Muscle of back (tissue), 13 donors: ENCODE data around the gene ARAF. TPM values are rescaled to one million over a fixed set of nuclear protein-coding genes. Genes with fewer than 3 reads are reported as not detected.
A peak's percentile ranks its signal among the peaks of the same experiment; 100 is the strongest.
"Not testable (repeated sequence)": the region's sequence is repeated elsewhere in the genome, so short reads cannot be mapped to it uniquely, and the experiment has no call there.

Source experiments
- DNase-seq, 3 donors: peaks; one replicate each; pipeline versions ENCODE4 v3.0.0 to v3.0.0-alpha.2; 2013
- long read RNA-seq, 9 donors: transcript quantifications; one replicate each; lab custom pipeline, GENCODE V29; 2026
- polyA plus RNA-seq, 10 donors: library from polyadenylated mRNA; unstranded; fragments of 120-200 nt; gene quantifications; one replicate each; pipeline ENCODE4 v1.2.1, GENCODE V29; 2013; ENCODE audit not compliant: insufficient read length in 10 of 10

The ARAF gene
- 10 to 100 TPM; 34.5 to 51.3 (median 43.1) TPM for polyA plus RNA-seq
- long read RNA-seq, donor 1, transcript ARAF-202 (6 exons, 1,271 nt): major isoform, 5 of 13 reads
- long read RNA-seq, donor 1, partial matches to known transcripts: 6 of 13 reads
- long read RNA-seq, donor 1, other reads (novel, unspliced or antisense): 0 of 13 reads
- long read RNA-seq, donor 2, partial matches to known transcripts: 67 of 118 reads
- long read RNA-seq, donor 2, other reads (novel, unspliced or antisense): 49 of 118 reads
- long read RNA-seq, donor 3: 0 reads
- long read RNA-seq, donor 4, partial matches to known transcripts: 9 of 15 reads
- long read RNA-seq, donor 4, other reads (novel, unspliced or antisense): 5 of 15 reads
- long read RNA-seq, donor 5, partial matches to known transcripts: 14 of 16 reads
- long read RNA-seq, donor 5, other reads (novel, unspliced or antisense): 0 of 16 reads
- long read RNA-seq, donor 6, partial matches to known transcripts: 0 of 4 reads
- long read RNA-seq, donor 6, other reads (novel, unspliced or antisense): 0 of 4 reads
- long read RNA-seq, donor 7, partial matches to known transcripts: 0 of 6 reads
- long read RNA-seq, donor 7, other reads (novel, unspliced or antisense): 0 of 6 reads
- long read RNA-seq, donor 8, partial matches to known transcripts: 8 of 11 reads
- long read RNA-seq, donor 8, other reads (novel, unspliced or antisense): 0 of 11 reads
- long read RNA-seq, donor 9, partial matches to known transcripts: 0 of 1 reads
- long read RNA-seq, donor 9, other reads (novel, unspliced or antisense): 0 of 1 reads

DNA sequence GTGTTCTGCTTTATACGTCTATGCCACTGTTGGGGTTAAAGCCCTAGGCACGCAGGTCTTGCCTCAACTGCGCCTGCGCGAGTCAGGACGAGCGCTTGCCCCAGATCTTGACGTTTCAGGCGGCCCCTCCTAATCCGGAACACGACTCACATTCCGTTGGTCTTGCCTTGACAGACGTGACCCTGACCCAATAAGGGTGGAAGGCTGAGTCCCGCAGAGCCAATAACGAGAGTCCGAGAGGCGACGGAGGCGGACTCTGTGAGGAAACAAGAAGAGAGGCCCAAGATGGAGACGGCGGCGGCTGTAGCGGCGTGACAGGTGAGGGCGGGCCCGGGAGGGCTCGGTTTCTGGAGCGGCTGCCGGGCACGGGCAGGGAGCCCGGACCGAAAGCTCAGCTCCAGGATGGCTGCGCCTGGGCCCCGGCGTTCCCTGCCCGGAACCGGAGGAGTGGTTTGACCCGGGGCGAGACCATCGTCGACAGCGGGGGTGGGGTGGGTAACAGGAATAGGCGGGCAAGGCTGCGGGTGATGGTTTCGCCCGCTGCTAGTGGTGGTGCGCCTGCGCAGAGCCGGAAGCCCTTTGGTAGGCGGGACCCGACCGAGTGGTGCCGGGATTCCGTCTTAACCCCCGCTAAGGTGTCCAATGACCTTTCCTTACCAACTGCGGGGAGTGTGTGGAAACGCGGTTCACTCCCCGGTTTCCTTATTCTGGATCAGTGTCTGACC, at the start of gene ARAF:
ARAF (plus strand) TSS at position 272 of the 725 bp plus-strand sequence. CDS start 1,763 bp downstream, outside the sequence.
- DNase-seq: peak; percentile 97 to 99 (median 98)

DNA sequence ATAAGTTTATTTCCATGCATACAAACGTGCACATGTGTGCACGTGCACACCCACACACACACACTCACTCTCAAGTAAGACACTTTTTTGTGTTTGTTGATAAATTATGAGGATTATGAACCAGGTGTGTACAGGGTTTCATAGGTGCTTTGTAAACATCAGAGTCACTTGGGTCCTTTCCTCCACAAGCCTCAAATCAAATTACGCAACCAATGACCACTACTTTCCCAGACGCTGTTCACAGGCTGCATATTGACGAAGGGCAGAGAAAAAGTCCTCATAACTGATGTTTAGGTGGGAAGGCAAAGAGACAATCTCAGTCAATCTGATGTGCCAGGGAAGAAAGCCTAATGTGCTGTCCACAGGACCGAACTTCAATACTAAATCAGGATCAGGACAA, 48.6 kb upstream of the ARAF start:
- not testable (repeated sequence) for DNase-seq

DNA sequence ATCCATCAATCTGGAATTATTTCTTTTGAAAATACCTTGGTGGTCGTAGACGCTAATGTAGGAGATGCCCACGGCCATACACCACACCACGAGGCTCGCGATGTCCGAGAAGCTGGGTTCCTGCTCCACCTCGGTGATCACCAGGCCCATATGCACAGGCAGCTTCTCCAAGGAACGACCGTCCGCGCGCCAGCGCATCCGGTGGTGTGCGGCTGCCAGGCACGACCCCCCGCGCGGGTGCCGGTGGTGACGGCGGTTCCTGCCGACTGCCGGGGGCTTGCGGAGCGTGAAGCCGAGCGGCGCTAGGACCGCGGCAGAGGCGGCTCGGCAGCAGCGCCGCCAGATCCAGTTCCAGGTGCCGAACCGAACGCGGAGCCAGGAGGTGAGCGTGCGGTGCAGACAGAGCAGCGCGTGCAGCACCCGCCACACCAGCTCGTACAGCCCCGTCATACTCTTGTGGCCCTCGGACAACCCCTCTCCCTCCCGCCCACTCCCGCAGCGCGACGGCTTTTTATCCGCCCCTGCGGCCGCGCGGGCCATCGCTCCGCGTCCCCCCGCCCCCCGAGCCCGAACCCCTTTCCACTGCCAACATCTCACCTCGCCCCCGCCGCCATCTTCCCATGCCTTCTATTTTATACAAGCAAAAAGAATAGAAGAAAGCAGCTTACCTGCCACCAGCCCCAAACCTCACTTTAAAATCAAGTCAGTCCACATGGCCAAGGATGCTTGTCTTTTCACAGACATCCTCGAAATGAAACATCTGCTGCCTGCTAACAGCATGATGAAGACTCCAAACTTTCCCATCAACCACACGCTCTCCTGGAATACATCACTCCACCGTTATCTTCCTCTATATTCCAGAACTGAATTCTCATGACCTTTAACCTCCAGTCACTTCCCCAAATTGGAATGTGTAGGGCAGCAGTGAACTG, 47.7 kb upstream of the ARAF start:
- DNase-seq: peak in 1 of 3 donors; percentile 17

DNA sequence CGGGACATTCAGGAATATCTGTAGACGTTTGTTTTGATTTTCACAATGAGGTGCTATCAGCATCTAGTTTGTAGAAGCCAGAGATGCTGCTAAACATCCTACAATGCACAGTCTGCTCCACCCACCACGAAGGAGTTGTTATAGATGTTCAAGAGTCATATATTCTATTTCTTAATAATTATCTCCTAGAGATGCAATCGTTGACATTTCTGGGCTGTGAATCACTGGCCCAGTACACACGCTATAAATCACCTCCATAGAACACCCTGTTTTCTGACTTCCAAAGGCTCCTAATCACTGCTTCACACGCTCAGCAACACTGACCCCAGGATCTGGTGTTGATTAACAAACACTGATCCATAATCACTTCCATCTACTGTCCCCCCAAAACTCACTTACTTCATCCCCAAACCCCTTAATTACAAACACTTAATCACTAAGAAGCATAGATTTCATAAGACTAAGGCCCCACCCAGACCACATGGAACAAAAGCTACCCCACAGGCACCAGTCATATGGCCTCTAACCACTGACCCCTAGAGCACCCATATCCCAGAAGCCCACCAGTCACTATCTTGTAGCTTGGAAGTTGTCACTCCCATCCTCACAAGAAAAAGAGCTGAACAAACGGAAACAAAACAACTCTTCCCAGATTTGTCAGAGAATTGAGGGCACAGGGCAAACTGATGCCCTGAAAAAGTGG, 46.3 kb upstream of the ARAF start:
- DNase-seq: no peak

DNA sequence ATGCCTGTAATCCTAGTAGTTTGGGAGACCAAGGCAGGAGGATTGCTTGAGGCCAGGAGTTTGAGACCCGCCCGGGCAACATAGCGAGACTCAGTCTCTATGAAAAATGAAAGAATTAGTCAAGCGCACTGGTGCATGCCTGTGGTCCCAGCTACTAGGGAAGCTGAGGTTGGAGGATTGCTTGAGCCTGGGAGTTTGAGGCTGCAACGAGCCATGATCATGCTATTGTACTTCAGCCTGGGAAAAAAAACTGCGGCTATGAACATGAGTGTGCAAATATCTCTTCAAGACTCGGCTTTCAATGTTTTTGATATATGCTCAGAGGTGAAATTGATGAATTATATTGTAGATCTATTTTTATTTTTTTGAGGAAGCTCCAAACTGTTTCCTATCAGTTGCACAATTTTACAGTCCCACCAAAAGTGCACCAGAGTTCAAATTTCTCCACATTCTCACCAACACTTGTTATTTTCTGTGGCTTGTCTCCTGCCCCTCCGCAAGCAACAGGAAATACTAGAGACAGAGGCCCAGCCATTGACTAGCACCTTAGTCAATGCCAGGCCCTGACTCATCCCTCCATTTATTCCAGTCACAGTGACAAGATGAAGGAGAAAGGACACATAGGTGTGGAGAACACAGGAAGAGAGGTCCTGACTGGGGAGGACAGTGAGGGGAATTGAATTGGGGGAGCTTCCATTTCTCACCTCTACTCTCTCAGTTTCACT, 44.9 kb upstream of the ARAF start:
- no peak for DNase-seq

DNA sequence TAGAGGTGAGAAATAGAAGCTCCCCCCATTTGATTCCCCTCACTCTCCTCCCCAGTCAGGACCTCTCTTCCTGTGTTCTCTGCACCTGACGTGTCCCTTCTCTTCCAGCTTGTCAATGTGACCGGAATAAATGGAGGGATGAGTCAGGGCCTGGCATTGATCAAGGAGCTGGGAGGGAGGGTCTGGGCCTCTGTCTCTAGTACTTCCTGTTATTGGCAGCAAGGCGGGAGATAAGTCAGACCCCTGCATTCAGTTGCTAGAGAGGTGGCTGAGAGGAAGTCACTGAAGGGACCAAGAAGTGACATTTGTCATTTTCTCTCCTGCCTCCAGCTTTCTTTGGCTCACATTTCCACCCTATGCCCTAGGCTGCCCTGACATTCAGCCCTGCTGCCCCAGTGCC, 42.9 kb upstream of the ARAF start:
- no peak for DNase-seq

DNA sequence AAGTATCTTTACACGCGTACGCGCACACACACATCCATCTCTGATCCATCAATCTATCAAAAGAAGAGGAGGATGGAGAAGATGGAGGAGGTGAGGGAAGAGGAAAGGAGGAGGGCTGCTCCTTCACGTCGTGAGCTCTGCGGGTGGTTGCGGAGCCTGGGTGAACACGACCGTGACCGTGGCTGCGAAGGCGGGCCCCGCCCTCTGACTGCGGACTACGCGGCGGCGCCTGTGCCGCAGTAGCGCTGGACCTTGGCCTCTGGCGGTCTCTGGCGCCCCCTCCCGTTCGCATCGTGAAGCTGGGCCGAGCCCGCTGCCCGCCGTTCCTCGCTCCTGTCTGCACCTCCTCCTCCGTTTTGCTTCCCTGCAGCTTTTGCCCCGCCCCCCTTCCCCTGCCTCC, 37.7 kb upstream of the ARAF start:
- peak; percentile 66 to 90 (median 83) for DNase-seq

DNA sequence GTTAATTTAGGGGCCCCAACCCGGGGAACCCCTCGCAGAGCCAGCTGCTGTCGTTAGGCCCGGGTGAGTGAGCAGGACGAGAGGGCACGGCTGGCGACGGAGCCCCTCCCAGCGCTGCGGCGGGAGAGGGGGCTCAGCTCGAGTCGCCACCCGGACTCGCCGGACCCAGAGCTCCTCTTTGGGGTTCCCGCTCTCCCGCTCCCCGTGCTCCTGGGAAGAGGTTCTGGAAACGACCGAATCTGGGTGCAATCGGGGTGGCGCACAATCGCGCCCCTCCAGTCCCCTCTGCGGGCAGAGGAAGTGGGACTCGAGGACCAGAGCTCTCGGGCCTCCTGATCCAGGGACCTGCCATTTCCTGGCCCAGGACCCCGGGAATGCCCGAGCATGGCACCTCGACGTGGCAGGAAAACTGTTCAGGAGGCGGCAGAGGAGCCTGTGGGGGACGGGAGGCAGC, 37.3 kb upstream of the ARAF start:
- DNase-seq: no peak

DNA sequence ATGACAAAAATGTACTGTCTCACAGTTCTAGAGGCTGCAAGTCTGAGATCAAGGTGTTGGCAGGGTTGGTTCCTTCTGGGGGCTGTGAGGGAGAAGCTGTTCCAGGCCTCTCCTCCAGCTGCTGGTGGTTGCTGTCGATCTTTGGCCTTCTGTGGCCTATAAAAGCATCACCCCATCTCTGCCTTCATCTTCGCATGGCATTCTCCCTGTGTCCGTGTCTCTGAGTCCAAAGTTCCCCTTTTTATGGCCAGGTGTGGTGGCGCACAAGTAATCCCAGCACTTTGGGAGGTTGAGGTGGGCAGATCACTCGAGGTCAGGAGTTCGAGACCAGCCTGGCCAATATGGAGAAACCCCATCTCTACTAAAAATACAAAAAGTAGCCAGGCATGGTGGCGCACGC, 31.5 kb upstream of the ARAF start:
- DNase-seq: no peak

DNA sequence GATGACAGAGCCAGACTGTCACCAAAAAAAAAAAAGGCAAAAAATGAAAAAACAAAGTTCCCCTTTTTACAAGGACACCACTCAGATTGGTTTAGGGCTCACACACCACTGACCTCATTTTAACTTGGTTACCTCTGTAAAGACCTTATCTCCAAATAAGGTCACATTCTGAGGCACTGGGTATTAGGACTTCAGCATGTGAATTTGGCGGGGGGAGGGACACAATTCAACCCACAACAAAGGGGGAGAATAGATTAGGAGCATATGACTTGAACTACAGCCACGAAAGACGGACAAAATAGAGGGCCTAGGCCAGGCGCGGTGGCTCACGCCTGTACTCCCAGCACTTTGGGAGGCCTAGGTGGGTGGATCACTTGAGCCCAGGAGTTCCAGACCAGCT, 31.0 kb upstream of the ARAF start:
- no peak for DNase-seq

DNA sequence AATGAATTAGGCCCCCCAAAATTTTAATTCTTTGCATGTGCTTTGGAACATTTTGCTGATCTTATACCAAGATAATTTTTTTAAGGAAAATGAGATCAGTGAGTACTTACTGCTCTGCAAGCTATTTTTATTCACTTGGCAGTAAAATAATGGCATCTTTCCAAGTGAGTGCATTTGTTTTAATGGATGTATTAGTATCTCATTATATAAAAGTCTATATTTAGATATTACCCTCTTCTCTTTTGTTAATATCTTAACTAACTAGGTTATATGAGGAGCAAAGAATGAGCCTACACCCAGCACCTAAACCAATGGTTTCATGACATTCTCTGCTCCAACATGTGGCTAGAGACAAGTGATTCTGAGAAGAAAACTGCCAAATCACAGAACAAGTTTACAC, 21.1 kb upstream of the ARAF start:
- DNase-seq: peak; percentile 48 to 50 (median 48)

DNA sequence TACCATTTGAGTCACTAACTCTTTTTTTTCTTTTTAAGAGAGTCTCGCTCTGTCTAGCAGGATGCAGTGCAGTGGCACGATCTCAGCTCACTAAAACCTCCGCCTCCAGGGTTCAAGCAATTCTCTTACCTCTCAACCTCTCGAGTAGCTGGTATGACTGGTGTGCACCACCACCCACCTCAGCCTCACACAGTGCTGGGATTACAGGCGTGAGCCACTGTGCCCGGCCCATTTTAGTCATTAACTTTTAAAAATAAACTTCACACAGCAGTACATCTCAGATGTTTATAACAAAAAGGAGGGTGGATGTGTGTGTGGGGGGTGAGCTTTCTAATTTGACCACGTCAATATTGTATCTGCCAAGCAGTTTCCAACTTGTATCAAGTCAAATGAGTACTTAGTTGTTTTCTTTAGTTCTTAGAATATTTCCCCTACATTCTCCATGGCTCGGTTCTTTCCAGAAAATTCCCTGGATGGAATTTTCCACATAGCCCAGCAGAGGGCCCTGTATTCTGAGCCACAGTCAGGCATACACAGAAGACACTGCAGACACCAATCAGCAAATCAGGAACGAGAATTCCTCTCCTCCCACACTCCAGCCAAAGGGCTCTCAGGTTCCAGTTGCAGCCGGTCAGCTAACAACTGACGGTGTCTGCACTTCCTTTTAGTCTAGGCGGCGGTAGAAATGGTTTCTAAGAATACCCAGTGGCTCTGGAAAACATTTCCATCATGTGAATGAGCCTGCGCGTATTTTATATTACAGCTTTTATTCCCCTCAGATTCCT, 20.1 kb upstream of the ARAF start:
- DNase-seq: peak; percentile 87 to 93 (median 90)

DNA sequence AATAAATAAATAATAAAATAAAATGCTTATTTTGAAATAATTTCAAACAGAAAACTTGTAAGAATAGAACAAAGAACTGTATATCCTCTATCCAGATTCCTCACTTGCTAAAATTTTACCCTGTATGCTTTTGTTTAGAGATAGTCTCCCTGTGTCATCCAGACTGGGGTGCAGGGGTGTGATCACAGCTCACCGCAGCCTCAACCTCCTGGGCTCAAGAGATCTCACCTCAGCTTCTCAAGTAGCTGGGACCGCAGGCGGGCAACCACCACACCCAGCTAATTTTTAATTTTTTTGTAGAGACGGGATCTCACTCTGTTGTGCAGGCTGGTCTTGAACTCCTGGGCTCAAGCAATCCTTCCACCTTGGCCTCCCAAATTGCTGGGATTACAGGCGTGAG, 17.5 kb upstream of the ARAF start:
- no peak for DNase-seq

DNA sequence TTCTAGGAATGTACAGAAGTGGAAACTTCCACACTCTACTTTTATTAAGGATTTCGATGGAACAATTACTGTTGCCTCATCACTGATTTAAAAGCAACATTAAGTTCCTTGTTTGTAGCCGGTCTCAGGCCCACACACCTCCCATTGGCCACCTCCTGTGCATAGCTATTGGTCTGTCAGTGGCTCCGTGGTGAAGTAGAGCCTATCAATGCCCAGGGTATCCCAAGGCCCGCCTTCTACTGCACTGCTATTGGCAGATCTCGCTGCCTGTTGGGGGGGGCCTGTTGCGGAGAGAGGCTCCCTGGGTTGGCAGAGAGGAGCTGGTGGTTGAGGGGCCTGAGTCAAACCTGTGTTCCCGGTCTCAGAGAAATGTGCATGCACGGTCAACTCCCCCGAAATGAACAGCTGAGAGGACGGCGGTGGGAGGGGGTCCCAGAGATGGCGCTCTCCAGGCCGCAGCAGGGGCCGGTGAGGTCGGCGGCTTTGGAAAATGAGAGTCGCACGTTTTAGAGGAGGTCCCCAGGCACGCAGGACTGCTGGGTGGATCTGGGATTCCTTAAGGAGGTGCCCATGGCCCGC, 4.9 kb upstream of the ARAF start:
- peak; percentile 87 to 95 (median 89) for DNase-seq

DNA sequence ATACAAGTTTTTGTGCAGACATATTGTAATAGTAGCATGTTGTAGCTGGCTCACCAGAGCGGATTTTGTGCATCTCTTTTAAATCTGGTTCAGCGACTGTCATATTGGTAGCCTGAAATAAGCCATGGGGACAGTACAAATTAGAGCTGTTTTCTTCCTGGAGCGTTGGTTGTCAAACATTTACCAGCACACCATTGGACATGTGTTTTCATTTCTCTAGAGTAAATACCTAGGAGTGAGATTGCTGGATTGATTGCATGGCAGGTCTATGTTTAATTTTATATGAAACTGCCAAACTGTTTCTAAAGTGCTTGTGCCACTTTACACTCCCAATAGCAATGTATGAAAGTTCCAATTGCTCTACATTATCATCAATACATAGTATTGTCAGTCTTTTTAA, 2.6 kb upstream of the ARAF start:
- DNase-seq: no peak

DNA sequence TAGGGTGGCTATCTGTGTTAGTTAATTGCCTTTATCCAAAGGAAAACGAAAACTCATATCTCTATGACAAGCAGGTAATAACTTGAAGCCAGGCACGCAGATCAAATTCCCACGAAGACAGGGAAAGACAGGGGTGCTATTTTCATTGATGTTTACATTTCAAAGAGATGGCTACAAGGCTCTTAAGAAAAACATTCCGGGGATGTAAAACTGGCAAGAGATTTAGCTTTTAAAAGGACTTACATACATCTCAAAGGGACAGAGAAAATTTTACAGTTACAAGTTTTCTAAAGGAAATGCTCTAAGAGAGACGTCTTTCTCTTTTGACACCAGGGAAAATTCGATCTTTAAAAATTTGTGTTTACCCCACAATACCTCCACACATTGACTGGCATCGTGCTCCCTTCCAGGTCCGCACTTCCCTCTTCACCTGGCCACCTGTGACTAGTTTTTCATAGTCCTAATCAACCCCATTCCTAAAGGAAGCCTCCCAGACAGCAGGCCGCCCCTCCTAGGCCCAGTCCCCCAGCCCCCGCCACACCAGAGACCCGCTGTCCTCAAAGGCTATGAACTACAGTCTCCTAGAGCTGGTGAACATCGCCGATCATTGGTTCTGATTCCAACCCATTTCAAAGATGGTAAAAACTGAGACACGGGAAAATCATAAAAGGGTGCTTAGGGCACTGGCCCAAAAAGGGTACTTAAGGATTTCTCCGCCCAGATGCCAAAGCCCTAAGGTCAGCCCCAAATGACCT, 649 bp upstream of the ARAF start:
- no peak for DNase-seq

DNA sequence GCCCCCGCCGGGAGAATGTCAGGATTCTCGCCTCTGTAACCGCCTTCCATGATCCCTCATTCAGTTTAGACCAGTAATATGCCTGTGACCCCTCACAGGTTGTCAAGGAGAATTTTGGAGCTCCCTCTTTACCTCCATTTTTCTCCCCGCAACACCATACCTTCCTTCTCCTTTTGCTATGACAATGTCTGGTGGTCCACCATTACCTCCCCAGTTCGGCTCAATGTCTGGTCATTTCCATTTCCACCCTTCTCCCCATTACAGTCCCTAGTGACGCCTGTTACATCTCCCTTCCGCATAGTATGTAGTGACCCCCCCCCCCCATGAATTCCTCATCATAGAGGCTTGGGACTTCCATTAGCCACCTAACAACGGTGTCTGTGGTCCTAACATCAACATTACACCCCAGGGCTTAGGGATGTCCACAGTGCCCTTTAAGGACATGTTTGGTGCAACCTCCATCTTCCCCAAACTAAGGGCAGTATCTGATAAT, 700 bp downstream of the ARAF start:
- DNase-seq: no peak
